ENCODE measurements around the gene PBX4. TPM values are rescaled to one million over a fixed set of nuclear protein-coding genes. Genes with fewer than 3 reads are reported as not detected.

Gene PBX4
- total and polyA plus RNA-seq, 2 of the 8 experiments (the other 6 are each of a cell fraction or from before 2014, with no cell fraction given) = 3.4 to 3.8 TPM

DNA sequence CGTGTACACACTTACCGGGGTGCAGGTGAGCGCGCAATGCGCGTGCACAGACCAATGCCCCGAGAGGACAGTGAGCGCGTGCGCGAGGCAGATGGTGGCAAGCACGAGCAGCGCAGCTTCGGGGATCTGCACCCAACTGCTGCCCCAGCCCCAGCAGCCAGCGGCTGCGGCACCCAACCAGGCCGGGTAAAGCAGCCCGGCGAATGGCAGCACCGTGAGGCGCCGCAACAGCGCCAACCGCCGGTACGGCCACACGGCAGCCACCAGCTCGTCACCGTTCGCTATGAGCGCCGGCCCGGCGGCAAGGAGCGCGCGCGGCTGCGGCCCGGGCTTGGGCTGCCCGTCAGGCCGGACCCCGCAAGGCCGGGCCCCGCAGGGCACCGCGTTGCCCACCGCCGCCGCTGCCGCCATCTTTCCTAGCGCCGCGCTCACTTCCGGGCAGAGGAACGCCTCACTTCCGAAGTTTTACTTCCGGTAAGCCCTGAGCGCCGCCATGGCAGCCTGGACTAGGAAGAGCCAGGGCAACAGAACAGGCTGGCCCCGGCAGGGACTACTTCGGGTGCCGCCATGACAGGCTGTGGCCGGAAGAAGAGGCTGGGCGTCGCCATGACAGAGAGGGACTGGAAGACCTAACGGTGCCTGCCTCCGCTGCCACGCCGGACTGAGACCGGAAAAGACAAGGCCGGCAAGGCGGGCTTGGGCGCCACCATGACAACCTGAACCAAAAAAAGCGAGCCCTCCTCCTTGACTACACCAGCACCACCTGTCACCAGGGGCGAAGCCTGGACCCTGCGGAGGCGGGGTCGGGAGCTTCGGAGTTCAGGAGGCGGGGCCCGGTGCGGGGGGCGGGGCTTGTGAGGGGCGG lies 45.0 kb upstream of the PBX4 start, which contains the start of gene ATP13A1:
Gene ATP13A1 (minus strand): TSS at position 421 of the 865 bp plus-strand sequence. CDS start 10 bp downstream, at position 411.
- H3K18ac ChIP-seq (ENCODE audit: extremely low read depth, low read length) = peak within 1 kb of the TSS; percentile 90
- H2AK5ac ChIP-seq (ENCODE audit: low read depth, low read length) = no peak within 1 kb of the TSS
- H3K79me2 ChIP-seq (ENCODE audit: control insufficient read depth in 1 of 2, insufficient read depth in 2 of 2, low read length in 2 of 2) = peaks cover 21 to 30% of the 10 kb centered on the region in 2 experiments
- peak within 1 kb of the TSS; percentile 96 for H4K8ac ChIP-seq (ENCODE audit: extremely low read depth, insufficient read depth, low read length)
- CTCF ChIA-PET (ENCODE audit: partially characterized antibody) = no interaction called here
- H3K9me3 ChIP-seq (ENCODE audit: insufficient read depth in 2 of 2, low read depth in 1 of 2, low read length in 1 of 2) = no peaks in the 10 kb centered on the region
- no peak within 1 kb of the TSS for H3K14ac ChIP-seq (ENCODE audit: insufficient read length)
- H3K4me2 ChIP-seq (ENCODE audit: insufficient read depth in 1 of 2, low read depth in 2 of 2, low read length in 2 of 2) = peak within 1 kb of the TSS; percentile 72 to 95
- H2BK120ac ChIP-seq (replicated peaks; ENCODE audit: low read depth, low read length) = peak within 1 kb of the TSS; percentile 20
- H2BK5ac ChIP-seq (ENCODE audit: low read depth, low read length) = peak within 1 kb of the TSS; percentile 96
- peak within 1 kb of the TSS; percentile 79 for H4K91ac ChIP-seq (replicated peaks; ENCODE audit: insufficient read length, low read length)
- H3K23me2 ChIP-seq (ENCODE audit: low read depth, low read length) = 0 out of 2 replicates have a peak, but pooled peaks cover 1% of the 10 kb centered on the region
- FAIRE-seq = no peak
- H2BK20ac ChIP-seq (ENCODE audit: low read length) = no peak within 1 kb of the TSS
- peak within 1 kb of the TSS; percentile 77 to 97 (median 90) for H3K4me3 ChIP-seq (ENCODE audit: extremely low read depth in 1 of 4, insufficient read depth in 2 of 4, low read depth in 3 of 4, low read length in 4 of 4)
- DNase-seq (ENCODE audit: low read depth in 1 of 2, low spot score in 2 of 2) = peak; percentile 89 to 92
- H3K79me1 ChIP-seq (ENCODE audit: low read depth, low read length) = peaks cover 16% of the 10 kb centered on the region
- peaks cover 3 to 13% (median 9%) of the 10 kb centered on the region in 4 experiments for H3K36me3 ChIP-seq (ENCODE audit: control insufficient read depth in 2 of 4, insufficient read depth in 4 of 4, low read length in 3 of 4)
- peak within 1 kb of the TSS; percentile 91 for H3K27ac ChIP-seq (ENCODE audit: low read depth, low read length)
- peak within 1 kb of the TSS; percentile 94 for H3K4ac ChIP-seq (replicated peaks; ENCODE audit: insufficient read length, low read depth, low read length)
- H2AFZ ChIP-seq (ENCODE audit: low read length) = 0 out of 2 replicates have a peak within 1 kb of the TSS, but pooled peaks have one; percentile 15
- no peak within 1 kb of the TSS for H2BK15ac ChIP-seq (ENCODE audit: low read length)
- WGBS, 2 experiments (ENCODE audit: extremely low coverage in 1 of 2, insufficient coverage in 1 of 2, insufficient read length in 1 of 2, insufficient replicate concordance in 2 of 2, low coverage in 1 of 2, low lambda C conversion rate in 2 of 2, missing lambda C conversion rate in 1 of 2) = 1% methylated on average over 66 of the region's 85 CpGs; no CpG with 5 or more reads in 1 of the 2 experiments
- no peak within 1 kb of the TSS for H3K23ac ChIP-seq (ENCODE audit: insufficient read length)
- H3K56ac ChIP-seq (replicated peaks; ENCODE audit: insufficient read length, low read depth, low read length) = peak within 1 kb of the TSS; percentile 79
- peaks cover 5 to 13% (median 6%) of the 10 kb centered on the region in 4 experiments; a peak in 6 of 7 replicates for H3K4me1 ChIP-seq (replicated peaks in 1 of 4; ENCODE audit: control insufficient read depth in 3 of 4, insufficient read depth in 4 of 4, low read length in 3 of 4)
- peak within 1 kb of the TSS; percentile 50; the same call in 1 of the 2 replicates for H2BK12ac ChIP-seq (ENCODE audit: low read depth, low read length)
- peak within 1 kb of the TSS; percentile 78 to 93 (median 92) for H3K9ac ChIP-seq (replicated peaks in 1 of 4; ENCODE audit: extremely low read depth in 1 of 4, low read depth in 3 of 4, low read length in 3 of 4)
- no peaks in the 10 kb centered on the region for H3K27me3 ChIP-seq (replicated peaks in 1 of 4; ENCODE audit: control insufficient read depth in 3 of 4, extremely low read depth in 1 of 4, insufficient read depth in 3 of 4, low read length in 3 of 4)
- peaks cover 6 to 18% of the 10 kb centered on the region in 2 experiments for H4K20me1 ChIP-seq (replicated peaks in 1 of 2; ENCODE audit: control insufficient read depth in 1 of 2, insufficient read depth in 2 of 2, low read length in 2 of 2)
- POLR2A ChIA-PET (ENCODE audit: partially characterized antibody) = interaction anchor here (0.6 to 2.4 kb wide), 17 partner anchors 9 to 238 kb away, joined by 3 to 20 read pairs (median 4); partner anchors contain the start of genes ZNF506 and ZNF93
- H4K5ac ChIP-seq (ENCODE audit: insufficient read length, low read depth, low read length) = peak within 1 kb of the TSS; percentile 85
- peak; percentile 98 for TF ChIP-seq SAP30 (IDR thresholded peaks at IDR 0.05; ENCODE audit: insufficient read depth, insufficient replicate concordance, low read length)
- no peak for TF ChIP-seq TCF12 (IDR thresholded peaks at IDR 0.05; ENCODE audit: low read depth, low read length)
- peak; percentile 87 for TF ChIP-seq TAF7 (optimal IDR thresholded peaks at IDR 0.05; ENCODE audit: borderline replicate concordance, low read depth, low read length)
- no peak for TF ChIP-seq SIRT6 (IDR thresholded peaks at IDR 0.05; ENCODE audit: low read length)
- no peak for TF ChIP-seq CHD2 (IDR thresholded peaks at IDR 0.05; ENCODE audit: low read length)
- no peak for TF ChIP-seq EZH2 (IDR thresholded peaks at IDR 0.05; ENCODE audit: low read depth, low read length, severe bottlenecking)
- TF ChIP-seq MAFK (IDR thresholded peaks at IDR 0.05; ENCODE audit: low read depth, low read length) = no peak
- peak; percentile 99 for TF ChIP-seq YY1 (IDR thresholded peaks at IDR 0.05; ENCODE audit: low read depth, low read length)
- no peak for TF ChIP-seq RFX5 (IDR thresholded peaks at IDR 0.05; ENCODE audit: borderline replicate concordance, low read depth, low read length)
- peak; percentile 91 to 97; a peak in 3 of 4 replicates for TF ChIP-seq SIN3A (conservative IDR thresholded peaks at IDR 0.05 in 1 of 2, IDR thresholded peaks at IDR 0.05 in 1 of 2; ENCODE audit: low read depth in 1 of 2, low read length in 2 of 2)
- 0 out of 2 replicates have a peak, but pooled peaks have one; percentile 69 for TF ChIP-seq SP4 (IDR thresholded peaks at IDR 0.05; ENCODE audit: low read length)
- peak in 1 of 2 experiments; percentile 76; a peak in 2 of 3 replicates for TF ChIP-seq POLR2A (IDR thresholded peaks at IDR 0.05; ENCODE audit: control extremely low read depth in 1 of 2, low read depth in 2 of 2, low read length in 2 of 2)
